NCI-H2196 treated with DMSO at 0.1 percent for 48 hours (cell line): ENCODE data around the gene PRAC1.
A peak's percentile ranks its signal among the peaks of the same experiment; 100 is the strongest.

Experiments used
- DNase-seq: peaks from one replicate; lab custom pipeline; 2025; ENCODE audit not compliant: unreplicated experiment; lab: John Stamatoyannopoulos, UW

Gene PRAC1

DNA sequence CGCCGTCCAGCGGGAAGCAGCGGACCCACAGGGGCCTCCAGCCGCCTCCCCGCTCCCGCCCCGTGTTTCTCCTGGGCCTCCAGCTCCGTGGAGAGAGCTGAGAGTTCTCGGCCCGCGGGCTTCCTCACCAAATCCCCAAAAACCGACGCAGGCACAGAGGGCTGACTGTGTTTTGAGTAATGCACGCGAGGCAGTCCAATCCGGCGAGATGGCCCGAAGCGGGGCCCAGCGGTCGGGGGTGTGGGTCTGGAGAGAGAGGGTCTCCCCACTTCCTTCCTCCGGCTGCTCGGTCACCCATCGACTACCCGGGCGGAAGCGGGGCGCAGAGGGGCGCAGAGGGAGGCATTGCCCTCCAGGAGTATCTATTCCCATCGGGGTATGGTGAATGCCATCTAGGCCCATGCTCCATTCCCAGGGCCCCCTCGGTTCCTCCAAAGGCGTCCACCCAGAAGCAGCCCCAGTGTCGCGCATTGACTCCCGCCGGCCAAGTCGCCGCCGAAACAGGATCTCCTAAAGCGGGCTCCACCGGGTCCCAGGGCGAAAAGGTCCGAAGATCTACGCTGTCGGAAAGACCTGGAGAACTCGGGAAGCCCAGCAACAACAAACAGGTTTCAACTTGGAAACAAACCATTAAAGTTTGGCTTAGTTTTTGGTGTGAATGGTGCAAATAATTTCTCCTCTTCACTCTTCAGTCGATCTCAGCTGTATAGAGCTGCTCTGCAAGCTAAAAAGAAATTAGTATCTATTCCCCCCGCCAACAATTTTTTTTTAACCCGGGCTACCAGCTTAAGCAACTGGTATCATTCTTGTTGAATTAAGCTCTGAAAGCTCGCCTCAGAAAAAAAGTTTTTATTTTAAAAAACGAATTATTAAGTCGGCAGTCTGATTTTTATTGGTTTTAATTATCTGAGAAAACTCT is 25.4 kb upstream of the PRAC1 start:
- DNase-seq = no peak

- DNase-seq = no peak
Measured at GRCh38 chr17:48746916-48747444, 24.7 kb upstream of the PRAC1 start.

DNA sequence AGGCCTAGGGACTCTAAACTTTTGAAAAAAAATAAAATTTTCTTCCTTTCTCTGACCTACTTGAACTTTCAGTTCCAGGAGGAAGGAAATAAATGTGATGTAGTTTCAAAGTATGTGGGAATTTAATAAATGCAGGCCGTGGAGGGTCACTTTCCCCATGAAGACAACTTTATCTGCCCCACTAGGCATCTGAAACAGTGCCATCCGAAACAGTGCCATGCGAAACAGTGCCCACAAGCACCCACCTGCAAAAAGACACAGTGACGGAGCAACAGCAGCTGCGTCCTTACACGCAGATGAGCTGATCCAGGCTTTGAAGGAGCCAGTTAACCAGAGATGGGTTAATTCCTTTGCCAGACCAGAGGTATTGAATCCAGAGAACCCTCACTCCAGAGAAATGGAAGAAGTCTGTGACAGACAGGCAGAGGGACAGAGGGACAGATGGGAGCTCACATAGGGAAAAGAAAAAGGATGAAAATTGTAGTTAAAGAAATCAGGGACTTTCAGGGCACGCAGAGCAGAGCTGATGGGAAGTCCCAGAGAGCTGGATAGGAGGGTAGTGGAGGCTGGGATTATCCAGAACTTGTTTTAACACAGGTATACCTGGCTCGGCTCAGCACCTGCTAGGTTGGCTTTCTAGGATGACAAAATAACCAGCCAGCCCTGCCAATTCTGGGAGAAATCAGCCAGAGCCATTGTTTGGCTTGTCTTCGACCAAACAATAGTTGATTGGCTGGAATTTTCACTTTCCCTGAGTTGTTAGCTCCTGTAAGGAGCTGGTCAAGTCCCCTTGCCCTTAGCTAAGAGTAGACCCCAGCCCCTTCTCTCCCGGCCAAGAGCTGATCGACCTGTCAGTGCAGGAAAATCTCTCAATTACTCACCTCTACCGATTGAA is 23.3 kb upstream of the PRAC1 start:
- DNase-seq = peak; percentile 32

- DNase-seq = no peak
Measured at GRCh38 chr17:48740537-48740936, 18.2 kb upstream of the PRAC1 start.

GRCh38 chr17:48738803-48739526 is 16.6 kb upstream of the PRAC1 start:
- no peak for DNase-seq

GRCh38 chr17:48738424-48738802 is 16.1 kb upstream of the PRAC1 start:
- no peak for DNase-seq

- DNase-seq = no peak
Measured at GRCh38 chr17:48737330-48738043, 15.2 kb upstream of the PRAC1 start.

- DNase-seq = no peak
Measured at GRCh38 chr17:48735062-48735351, 12.7 kb upstream of the PRAC1 start.

GRCh38 chr17:48734333-48735061 is 12.2 kb upstream of the PRAC1 start:
- no peak for DNase-seq

- DNase-seq = no peak
Measured at GRCh38 chr17:48733632-48734328, 11.5 kb upstream of the PRAC1 start.

- no peak for DNase-seq
Measured at GRCh38 chr17:48732688-48733629, 10.6 kb upstream of the PRAC1 start.

DNA sequence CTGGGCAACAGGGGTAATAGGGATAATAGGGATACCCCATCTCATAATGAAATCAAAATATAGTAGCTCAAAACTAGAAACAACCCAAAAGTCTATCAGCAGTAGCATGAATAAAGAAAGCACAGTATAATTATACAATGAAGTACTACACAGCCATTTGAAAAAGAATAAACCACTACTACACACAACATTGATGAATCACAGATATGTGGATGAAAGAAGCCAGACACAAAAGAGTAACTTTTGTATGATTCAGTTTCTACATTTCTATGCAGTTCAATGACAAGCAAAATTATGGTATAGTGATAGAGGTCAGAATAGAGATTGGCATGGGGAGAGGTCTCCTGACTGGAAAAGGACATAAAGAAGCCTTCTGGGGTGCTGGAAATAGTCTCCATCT is 9.0 kb upstream of the PRAC1 start:
- no peak for DNase-seq

DNA sequence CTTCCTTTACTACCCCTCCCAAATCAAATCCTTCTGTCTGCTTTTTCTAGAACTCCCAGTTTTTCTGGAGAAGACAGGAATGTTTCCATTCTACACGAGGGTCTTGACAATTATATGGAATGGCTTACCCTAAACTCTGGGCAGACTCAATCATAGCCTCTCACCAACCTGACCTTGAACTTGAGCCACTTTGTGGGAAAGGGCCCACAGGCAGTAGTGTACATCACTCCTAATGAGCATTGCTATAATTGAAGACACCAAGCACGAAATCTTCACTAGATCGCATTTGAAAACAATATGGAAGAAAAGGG is 7.9 kb upstream of the PRAC1 start:
- DNase-seq = no peak

DNA sequence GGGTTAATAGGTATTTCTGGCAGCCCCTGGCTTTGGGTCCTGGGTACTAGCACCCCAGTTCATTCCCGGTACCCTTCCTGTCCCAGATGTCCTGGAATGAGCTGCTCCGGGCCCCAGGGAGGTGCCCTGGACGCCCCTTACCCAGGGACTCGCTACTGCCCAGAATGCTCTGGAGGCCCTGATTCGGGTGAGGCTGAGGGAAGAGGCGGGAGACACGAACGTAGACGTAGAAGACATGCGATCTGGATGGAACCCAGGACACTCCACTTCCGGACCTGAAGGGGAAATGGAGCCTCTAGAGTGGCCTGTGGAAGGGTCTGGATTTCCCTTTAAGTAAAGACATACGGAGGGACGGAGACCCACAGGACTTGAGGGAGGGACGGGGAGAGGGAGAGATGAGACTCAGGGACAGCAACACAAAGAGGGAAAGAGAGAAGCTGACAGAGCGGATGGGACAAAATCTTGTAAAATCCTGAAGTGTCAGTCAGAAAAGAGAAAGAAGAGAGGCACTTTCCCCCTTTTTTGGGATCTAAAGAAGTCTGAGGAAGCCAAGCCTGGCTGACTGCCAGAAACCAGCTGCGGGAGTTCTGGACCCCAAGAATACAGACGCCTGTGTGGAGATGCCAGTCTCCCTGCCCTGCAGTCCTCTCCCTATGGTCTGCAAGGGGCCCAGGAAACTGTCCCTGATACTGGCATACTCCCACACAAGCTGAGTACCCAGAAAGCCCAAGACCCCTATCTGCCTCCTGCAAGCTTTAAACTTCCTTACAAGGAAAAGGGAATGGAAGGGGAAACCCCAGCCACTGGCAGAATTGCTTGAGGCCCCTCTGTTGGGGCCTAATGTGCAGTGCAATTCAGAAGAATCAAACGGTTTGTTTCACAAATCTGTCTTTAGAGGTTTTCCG is 7.3 kb upstream of the PRAC1 start:
- no peak for DNase-seq

- peak; percentile 35 for DNase-seq
Measured at GRCh38 chr17:48728232-48729231, 6.2 kb upstream of the PRAC1 start, which contains the start of gene HOXB13. Gene HOXB13 (minus strand): TSS chr17:48728750. CDS start chr17:48728593, 157 bp downstream.
